ENCODE data around the gene SMIM5.

DNA sequence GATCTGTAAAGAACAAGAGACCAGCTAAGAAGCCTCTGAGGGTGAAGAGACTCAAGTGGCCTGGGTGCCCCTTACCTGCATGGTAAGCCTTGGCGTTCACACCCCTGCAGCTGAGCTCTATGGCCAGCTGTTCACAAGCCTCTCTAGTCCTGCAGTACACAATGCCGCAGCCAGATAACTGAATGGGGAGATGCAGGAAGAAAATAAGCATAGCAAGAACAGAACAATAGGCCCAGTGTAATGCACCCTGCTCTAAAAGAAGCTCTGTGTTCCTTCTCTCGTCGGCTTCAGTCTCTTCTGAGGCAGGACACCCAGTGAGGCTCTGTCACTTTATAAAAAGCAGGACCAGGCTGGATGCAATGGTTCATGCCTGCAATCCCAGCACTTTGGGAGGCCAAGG lies 28.3 kb downstream of the SMIM5 start:
- TF ChIP-seq, protein P1, sequence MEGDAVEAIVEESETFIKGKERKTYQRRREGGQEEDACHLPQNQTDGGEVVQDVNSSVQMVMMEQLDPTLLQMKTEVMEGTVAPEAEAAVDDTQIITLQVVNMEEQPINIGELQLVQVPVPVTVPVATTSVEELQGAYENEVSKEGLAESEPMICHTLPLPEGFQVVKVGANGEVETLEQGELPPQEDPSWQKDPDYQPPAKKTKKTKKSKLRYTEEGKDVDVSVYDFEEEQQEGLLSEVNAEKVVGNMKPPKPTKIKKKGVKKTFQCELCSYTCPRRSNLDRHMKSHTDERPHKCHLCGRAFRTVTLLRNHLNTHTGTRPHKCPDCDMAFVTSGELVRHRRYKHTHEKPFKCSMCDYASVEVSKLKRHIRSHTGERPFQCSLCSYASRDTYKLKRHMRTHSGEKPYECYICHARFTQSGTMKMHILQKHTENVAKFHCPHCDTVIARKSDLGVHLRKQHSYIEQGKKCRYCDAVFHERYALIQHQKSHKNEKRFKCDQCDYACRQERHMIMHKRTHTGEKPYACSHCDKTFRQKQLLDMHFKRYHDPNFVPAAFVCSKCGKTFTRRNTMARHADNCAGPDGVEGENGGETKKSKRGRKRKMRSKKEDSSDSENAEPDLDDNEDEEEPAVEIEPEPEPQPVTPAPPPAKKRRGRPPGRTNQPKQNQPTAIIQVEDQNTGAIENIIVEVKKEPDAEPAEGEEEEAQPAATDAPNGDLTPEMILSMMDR (IDR thresholded peaks at IDR 0.05 in 4 of 5, conservative IDR thresholded peaks at IDR 0.05 in 1 of 5): no peak
- TF ChIP-seq POLR2A (IDR thresholded peaks at IDR 0.05): no peak

All from gastrocnemius medialis (tissue), 4 donors.